RPMI7951 (cell line): ENCODE results near the gene GLCE. TPM values are rescaled to one million over a fixed set of nuclear protein-coding genes. Genes with fewer than 3 reads are reported as not detected.

Experiments
- DNase-seq: peaks from one replicate; pipeline ENCODE4 v3.0.0-alpha.2; 2012; ENCODE audit warnings: low read depth
- total RNA-seq: library from RNA; depleted of rRNA; stranded (reverse); fragments of >200 nt; shearing (Covaris generic); gene quantifications from 2 replicates; pipeline ENCODE4 v1.2.3, GENCODE V29; 2014; rRNA removed

Gene GLCE
- 30.4 and 36.6 TPM in 2 replicates for total RNA-seq

DNA sequence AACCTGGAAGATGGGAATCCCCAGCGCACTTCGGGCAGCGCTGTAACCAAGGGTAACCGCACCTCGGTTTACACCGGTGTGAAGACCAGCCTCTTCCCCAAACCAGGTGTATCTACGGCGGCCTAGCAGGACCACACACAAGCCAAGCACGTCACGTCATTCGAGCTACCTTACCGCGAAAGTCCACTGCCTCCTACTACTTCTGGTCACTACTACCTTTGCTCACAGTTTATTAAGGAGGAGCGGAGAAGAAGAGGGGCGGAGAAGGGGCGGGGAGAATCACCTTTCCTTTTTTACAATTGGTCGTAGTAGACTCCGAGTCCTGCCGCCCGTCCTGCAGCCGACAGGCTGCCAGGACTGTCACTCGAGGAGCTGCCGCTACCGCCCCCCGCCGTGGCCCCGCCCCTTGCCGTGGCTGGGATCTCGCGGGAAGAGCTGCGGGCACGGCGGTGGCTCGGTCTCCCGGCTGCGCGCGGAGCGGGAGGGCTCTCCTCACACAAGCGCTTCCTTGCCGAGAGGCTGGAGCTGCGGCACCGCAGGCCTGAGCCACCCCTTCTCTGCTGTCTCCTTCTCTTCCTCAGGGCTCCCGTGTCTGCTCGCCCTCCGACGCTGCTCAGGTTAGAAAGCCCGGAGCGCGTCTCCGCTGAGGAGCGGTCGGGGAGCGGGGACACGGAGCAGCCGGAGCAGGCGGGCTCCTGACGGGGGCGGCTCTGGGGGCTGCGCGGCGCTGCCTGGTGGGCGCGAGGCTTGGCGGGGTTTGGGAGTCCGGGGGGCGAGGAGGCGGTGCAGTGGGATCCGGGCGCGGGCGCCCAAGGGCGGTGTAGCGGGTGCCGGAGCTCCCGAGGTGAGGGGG is at the start of gene GLCE:
TSS of gene GLCE (plus strand) at position 495 of the 853 bp plus-strand sequence. CDS start 95,172 bp downstream, outside the sequence.
- peak; percentile 96 for DNase-seq

DNA sequence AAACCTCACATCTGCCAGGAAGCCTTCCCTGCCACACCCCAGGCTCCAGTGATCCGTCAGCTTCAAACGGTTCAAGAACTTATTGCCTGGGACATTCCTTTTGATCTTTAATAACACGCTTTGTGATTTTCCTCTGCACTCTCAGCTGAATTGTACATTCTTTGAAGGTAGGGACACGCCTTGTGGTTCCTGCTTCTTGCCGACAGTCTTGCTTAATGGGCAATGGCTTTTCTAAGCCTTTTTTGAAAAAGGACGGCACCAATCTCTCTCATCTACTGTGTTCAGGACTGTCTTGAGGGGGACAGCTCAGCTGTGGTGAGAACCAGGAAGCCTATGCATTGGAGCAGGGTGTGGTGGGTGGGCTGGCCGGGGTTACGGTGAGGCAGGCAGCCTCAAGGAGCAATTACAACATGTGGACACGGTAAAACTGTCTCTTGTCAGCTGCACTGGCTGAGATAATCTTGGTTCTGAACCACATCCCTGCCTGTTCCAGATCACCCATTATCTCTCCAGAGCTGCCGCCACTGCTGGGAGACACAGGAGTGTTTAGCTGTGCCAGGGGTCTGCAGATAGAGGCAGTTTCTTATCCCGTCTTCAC is 46.0 kb upstream of the GLCE start:
- DNase-seq, result no peak

DNA sequence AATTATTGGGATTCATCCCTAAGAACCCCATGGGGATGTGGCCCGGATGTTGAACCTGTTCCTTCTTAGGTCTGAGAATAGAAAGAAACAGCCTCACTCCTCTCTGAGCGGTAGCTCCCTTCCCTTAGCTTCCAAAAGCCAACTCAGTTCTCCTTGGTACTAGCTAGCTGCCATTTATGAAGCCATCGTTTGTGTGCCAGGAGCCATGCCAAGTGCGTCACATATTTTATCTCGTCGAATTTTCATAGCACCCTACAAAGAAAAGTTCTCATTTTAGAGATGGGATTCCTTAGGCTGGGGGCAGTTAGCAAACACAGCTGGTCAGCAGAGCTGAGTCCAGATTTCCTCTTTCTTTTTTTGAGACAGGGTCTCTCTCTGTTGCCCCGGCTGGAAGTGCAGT is 45.4 kb upstream of the GLCE start:
- no peak for DNase-seq

DNA sequence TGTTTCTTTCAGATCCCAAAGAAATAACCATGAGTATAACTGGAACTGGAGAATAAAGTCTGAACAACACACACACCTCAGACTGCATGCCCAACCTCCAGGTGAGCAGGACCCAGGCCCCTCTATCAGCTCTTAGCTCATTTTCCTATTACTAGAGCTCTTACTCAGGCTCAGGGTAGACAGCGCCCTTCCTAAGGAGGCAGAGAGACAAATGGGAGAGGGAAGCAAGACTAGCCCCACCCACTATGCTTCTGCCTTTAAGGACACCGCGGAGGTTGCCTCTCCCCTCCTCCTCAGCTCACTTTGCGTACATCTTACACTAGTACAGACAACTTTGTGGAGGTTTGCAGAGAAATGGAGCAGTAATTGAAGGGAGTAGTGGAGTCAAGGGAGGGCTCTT is 44.0 kb upstream of the GLCE start:
- DNase-seq, result no peak

DNA sequence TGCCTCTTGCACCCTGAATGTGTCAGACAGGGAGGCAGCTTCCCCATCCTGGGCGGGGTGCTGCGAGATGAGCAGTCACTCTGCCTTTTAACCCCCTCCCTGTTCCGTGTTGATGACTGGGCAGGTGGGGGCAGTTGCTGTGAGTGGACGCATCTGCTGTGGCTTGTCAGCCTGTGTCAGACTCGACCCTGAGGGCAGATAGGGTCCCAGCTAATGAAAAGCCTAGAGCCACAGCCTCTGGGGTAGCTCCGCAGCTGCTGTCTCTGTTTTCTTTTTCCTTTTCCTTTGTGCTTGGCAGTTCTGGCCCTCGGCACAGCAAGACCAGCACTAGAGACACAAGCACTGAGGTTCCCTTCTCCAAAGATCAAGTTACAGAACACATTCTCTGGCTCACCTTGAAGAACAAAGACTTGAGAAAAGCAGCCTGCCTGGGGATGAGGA is 43.0 kb upstream of the GLCE start:
- DNase-seq, result no peak

DNA sequence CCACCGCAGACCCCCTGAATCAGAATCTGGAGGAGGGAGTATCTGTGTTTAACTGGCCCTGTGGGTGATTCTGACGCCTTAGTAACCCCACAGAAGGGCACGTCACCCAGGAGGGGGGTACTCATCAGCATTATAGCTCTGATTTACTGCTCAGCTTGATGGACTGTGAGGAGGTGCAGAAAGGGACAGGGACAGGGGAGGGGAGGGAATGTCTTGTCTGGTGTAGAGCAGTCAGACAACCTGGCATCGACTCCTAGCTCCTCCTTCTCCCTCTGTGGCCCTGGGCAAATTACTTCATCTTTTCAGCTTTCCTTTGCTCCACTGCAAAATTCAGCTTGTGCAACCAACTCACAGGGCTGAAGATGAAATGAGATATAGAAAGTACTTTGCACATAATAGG is 42.3 kb upstream of the GLCE start:
- DNase-seq, result peak; percentile 15

DNA sequence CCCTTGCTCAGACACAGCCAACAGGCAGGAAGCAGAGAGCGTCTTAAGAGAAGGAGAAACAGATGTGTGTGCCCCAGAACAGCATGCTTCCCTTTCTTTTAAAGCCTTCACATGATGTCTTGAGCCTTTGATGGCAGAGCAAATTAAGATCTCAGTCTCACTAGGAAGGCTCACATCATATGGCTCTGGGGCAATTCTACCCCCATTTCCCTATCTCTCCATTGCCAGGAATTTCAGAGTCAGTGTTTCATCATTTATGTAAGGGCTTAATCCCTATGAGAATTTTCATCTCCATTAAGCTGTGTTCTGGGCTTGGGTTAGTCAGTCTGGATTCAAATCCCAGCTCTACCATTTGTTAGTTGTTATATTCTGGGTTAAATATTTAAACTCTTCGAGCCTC is 41.4 kb upstream of the GLCE start:
- no peak for DNase-seq

DNA sequence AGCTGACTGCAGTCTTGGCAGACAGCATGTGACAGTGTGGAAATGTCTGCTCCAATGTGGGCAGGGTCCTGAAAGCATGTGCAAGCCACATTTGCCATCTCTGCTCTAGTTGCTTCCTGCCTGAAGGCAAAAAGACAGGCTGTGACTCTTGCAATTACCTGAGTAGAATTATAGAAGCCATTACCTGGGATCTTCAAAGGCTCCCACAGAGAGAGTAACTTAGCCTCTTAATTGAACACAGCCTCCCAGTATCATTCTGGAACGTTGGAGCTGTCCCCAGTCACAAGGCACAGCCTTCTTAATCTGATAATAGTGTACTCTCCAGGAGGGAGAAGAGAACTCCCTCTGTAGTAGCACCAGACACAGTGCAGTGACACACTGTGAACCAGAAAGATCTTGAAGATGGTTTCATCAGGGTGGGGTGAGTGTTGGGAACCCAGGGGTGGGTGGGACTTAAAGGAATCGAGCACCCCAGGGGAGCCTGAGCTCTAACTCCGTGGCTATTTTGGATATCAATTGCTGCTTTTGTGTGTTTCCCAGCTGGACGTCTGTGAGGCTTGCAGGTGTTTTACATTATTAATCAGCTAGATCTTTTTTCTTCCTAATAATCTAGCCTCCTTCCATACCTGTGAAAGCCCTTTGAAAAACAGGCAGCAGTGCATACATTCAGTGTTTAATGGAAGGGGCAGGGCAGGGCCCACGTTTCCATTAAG is 40.6 kb upstream of the GLCE start:
- no peak for DNase-seq

DNA sequence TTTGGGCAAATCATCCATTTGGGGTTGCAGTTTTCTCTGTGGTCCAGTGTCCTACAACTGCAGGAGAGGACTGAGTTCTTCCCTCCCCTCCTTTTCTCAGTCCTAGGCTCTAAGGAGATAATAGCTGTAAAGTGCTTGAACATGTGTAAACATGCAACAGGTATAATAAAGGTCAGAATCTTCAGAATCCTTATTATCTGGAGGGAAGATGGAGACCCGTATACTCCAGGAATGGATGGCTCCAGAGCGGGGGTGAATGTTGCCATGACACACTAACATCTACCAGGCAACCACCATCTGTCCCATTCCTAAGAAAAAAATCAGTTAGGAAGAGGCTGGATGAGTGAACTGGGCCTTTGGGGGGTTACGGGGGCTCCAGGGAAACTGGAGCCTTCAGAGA is 39.7 kb upstream of the GLCE start:
- DNase-seq, result no peak

DNA sequence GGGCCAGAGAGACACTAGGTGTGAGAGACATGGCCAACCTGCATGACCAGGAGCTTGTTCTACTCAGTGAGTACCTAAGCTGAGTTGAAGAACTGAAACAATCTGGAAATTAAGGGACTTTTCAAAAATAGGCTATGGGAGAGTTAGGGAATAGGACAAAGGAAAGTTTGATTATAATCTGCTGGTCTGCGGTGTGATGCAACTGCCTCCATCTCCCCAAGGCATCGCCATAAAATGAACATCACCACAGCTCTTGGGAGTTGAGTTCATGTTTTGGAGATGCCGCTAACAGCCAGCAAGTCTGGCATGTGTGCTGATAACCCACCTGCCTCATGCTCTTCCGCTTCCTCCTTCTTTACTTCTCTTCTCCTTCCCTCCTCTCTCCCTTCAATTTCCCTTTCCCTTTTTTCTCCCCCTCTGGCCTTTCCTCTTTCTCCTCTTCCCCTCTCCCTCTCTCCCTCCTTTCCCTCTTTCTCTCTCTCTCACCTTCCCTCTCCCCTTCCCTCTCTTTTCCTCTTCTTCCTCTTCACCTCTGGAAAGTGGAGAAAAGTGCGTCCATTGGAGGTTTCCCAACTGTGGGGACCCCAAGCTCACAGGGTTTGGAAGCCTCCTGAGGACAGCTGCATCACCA is 39.1 kb upstream of the GLCE start:
- no peak for DNase-seq

DNA sequence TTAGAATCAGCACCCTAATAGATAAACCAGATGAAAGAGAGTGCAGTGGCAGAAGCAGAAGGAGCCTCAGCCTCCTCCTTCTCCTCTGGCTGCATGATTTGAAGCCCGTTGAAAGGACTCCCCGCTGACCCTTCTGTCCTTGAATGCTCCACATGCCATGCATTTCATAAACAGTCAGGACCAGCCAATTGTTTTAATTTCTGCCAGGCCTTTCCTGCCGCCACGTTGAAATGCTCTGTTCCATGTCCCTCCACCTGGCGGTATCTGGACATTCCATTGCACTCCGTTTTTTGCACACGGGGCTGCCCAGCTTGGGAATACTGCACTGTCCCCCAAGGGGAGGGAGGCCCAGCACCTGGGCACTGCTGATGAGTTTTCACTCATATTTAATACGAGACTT is 35.2 kb upstream of the GLCE start:
- DNase-seq, result no peak

DNA sequence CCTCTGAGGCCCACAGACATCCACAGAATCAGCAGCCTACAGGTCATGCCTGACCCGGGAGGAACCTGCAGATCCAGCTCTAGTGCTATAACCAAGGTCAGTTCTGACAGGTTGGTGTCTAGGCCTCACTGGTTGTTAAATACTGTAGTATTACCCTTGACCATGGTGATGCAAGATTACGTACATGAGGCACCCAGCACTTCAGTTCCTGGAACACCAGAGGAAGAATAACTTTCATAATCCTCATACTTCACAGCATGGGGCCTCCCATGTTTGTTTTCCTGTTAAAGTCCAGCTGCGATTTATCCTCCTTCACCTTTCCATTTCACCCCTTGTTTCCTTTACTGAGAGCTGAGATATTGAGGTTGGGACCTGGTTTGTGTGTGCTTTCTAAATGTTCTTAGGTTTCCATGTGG is 34.4 kb upstream of the GLCE start:
- no peak for DNase-seq

DNA sequence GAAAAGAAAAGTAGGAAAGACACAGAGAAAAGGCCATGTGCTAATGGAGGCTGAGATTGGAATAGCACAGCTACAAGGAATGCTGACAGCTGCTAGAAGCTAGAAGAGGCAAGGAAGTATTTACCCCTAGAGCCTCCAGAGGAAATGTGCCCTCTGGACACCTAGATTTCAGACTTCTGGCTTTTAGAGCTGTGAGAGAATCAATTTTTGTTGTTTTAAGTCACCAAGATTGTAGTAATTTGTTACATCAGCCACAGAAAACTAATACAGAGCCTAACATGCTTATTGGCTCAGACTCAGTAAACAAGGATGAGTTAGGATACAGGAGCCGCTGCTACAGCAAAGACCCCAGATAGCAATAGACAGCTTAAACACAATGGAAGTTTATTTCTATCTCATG is 33.1 kb upstream of the GLCE start:
- DNase-seq, result no peak

DNA sequence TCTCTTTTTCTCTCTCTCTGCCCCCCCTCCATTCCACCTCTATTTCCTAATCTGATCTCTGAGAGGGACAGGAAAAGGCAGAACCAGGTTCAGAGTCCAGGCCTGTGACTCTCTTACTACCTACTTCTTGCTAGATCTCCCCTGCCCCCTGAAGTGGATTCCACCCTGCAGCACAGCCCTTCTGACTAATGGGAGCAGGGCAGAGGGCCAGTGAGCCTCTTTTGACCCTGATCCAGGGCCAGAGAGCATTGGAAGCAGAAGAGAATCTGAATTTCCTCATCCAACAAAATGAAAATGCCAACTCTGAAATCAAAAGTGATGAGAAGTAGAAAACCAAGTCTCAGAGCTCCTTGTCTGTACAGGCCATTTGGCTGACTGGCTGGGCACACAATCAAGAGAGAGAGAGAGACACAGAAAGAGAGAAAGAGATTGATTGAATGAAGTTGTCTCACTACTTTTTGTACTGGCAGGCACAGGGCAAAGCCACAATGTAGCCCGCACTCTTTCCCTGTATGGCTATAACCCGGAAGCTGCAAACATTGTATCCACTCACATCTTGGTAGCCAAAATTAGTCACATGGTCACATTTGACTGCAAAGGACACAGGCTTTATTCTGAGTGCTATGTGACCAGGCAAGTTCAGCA is 31.6 kb upstream of the GLCE start:
- no peak for DNase-seq

DNA sequence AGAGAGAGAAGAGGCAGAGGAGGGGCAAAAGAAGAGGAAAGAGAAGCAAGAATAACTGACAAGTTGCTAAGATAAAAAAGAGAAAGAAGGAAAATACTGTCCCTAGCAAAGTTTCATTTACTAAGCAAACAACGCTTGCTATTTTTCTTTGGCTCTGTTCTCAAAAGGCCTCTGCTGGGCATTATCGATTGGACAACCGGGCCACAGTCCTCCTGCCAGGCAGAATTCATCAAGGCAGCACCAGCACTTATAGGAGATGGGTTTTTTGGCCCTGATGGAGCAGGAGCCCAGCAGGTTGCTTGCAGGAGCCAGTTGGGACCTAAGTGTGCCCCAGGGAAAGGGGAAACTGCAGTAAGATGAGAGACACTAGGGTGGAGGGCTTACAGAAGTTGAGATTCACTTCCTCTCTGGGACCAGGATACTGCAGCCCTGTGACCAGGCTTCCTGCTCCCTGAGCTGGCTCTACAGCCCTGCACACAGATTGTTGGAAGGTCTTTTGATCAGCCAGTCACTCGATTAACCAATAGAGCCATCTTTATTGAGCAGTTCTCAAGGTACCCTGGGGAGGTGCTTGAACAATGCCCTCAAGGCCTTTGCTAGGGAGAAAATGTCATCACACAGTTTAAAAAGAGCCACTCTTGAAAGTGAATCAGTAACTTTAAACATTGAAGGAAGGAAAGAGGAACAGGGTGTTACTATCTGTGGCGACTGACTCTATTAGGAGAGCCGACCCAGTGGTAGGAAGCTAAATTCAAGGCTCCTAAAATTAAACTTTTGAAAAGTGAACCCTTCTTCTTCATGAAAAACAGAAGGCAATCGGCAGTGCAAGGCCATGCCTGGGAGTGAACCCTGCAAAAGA is 28.8 kb upstream of the GLCE start:
- no peak for DNase-seq

DNA sequence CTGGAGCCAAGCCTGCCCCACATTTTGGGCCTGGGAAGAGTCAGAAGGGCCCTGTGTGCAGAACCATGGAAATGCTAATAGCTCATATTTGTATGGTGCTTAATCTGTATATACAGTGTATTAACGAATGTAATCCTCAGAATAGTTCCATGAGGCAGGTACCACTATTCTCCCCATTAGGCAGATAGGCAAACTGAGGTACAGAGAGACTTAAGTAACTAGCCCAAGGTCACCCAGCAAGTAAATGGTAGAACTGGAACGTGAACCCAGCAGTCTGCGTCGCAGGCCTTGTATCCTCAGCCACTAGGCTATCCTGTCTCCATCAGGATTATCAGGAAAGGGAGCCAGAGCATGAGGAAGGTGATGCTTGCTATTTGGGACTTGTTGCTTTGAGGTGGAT is 28.0 kb upstream of the GLCE start:
- no peak for DNase-seq

DNA sequence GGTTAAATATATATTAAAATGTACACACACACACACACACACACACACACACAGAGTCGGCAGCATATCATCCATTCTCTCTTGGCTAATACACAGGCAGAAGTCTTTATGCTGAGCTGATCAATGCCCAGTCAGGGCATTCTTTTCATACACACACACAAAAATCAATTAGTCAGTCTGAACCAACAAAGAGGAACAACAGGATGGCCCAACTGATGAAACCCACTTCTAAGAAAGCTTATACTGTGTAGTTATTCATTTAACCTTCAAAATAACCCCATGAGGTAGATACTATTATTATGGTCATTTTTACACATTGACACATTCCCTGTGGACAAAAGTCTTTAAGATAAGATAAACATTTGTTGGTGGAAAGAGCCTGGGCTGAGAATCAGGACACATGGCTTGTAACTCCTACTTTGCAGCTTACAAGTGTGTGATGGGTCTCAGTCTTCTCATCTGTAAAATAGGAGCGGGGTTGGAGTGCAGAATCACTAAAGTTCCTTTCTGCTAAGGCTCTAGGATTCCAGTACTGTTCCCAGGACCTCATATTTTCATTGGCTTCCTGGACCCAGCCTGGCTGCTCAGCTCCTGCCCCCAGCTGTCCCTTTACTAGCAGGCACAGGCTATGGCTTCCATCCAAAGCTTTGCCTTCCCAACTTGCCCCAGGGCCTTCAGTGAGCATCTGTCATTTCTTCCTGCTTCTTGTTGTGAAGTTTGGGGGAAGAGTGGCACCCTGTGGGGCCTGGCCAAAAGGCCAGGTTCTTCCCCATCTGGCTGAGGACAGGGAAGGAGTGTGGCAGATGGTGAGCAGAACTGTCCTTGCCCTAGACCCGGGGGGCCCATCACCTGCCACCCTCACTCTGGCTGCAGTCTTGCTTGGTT is 27.2 kb upstream of the GLCE start:
- peak; percentile 87 for DNase-seq

DNA sequence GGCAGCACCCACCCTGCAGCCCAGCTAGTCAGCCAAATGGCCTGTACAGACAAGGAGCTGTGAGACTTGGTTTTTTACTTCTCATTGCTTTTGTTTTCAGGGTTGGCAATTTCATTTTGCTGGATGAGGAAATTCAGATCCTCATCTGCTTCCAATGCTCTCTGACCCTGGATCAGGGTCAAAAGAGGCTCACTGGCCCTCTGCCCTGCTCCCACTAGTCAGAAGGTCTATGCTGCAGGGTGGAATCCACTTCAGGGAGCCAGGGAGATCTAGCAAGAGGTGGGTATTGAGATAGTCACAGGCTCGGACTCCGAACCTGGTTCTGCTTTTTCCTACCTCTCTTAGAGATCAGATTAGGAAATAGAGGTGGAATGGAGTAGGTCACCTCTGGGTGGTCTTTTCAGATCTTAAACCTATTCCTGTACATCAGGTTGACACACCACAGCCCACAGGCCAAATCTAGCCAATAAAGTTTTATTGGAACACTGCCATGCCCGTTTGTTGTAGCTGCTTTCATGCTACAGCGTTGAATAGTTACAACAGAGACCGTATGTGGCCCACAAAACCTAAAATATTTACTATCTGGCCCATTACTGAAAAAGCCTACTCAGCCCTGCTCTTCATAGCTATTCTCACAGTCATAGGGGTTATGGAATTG is 26.4 kb upstream of the GLCE start:
- no peak for DNase-seq

DNA sequence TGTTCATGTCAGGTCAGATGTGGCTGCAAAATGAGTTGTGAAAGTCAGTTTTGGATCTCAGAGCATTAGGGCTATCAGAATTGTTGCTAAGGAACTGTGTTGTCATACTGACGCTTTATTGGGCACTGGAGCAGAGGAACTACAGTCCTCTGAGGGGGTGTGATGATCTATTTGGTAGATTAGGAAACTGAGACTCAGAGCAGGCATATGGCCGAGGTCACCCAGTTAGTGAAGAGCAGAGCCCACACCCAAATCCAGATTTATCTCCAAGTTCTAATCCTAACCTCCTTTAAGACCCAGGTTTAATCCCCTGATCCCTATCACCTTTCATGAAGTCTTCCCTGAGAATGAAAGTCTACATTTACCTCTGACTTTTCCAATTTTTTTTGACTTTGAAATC is 25.6 kb upstream of the GLCE start:
- no peak for DNase-seq
